HepG2 (cell line): ENCODE measurements around the gene MOV10L1. TPM values are rescaled to one million over a fixed set of nuclear protein-coding genes. Genes with fewer than 3 reads are reported as not detected.

Experiments
- AKAP8 ChIP-seq: sonication (generic); formaldehyde crosslinking; IDR thresholded peaks from 2 replicates; pipeline ENCODE4 v1.5.1; 2020; ENCODE audit warnings: mild to moderate bottlenecking, missing genetic modification reagents
- BRD4 ChIP-seq: sonication (generic); formaldehyde crosslinking; IDR thresholded peaks from 2 replicates; pipeline ENCODE4 v1.4.0; 2020; ENCODE audit warnings: missing genetic modification reagents
- IRX3 ChIP-seq: sonication (generic); formaldehyde crosslinking; IDR thresholded peaks from 2 replicates; pipeline ENCODE4 v1.8.1; 2023; ENCODE audit warnings: mild to moderate bottlenecking, low read depth, missing genetic modification reagents, borderline replicate concordance
- MTA3 ChIP-seq: sonication (generic); formaldehyde crosslinking; IDR thresholded peaks from 2 replicates; pipeline ENCODE4 v1.4.0; 2020; ENCODE audit warnings: missing genetic modification reagents
- MZF1 ChIP-seq: sonication (generic); formaldehyde crosslinking; IDR thresholded peaks from 2 replicates; pipeline ENCODE4 v1.8.1; 2023; ENCODE audit warnings: mild to moderate bottlenecking, missing genetic modification reagents, borderline replicate concordance
- NCOA2 ChIP-seq: sonication (generic); formaldehyde crosslinking; IDR thresholded peaks from 2 replicates; pipeline ENCODE4 v1.8.0; 2022; ENCODE audit warnings: inconsistent platforms
- RARG ChIP-seq: sonication (generic); formaldehyde crosslinking; IDR thresholded peaks from 2 replicates; pipeline ENCODE4 v1.4.0; 2020; ENCODE audit warnings: low read depth, mild to moderate bottlenecking, missing genetic modification reagents
- SALL2 ChIP-seq: sonication (generic); formaldehyde crosslinking; IDR thresholded peaks from 2 replicates; pipeline ENCODE4 v1.8.1; 2023; ENCODE audit warnings: mild to moderate bottlenecking, missing genetic modification reagents, inconsistent platforms
- ZFP36L1 ChIP-seq: sonication (generic); formaldehyde crosslinking; IDR thresholded peaks from 2 replicates; pipeline ENCODE4 v1.8.0; 2022; ENCODE audit warnings: mild to moderate bottlenecking, missing genetic modification reagents, moderate library complexity
- polyA plus RNA-seq, 8 experiments: library from polyadenylated mRNA; depleted of rRNA in 3 of 8; stranded (reverse) in 7 of 8; unstranded in 1 of 8; fragments of >200 nt; fragmentation: Illumina TruSeq in 4 of 8; extraction: Trizol in 4 of 8; gene quantifications; 2 replicates each; pipeline versions ENCODE4 v1.2.1 to v1.2.3, GENCODE V29; 2011 to 2016; ENCODE audit warnings: low read depth in 4 of 8, missing spikeins in 1 of 8, mixed read lengths in 1 of 8; ENCODE audit not compliant: insufficient read depth in 1 of 8
- total RNA-seq, 5 experiments: library from RNA; depleted of rRNA; stranded (reverse); fragments of >200 nt; fragmentation: Illumina TruSeq; extraction: Trizol; gene quantifications; 2 replicates each; pipeline ENCODE4 v1.2.3, GENCODE V29; 2016; ENCODE audit warnings: low read depth in 1 of 5
- TF ChIP-seq, protein P1 (sequence below): IDR thresholded peaks from 2 replicates; pipeline ENCODE4 v1.4.0; 2020; ENCODE audit warnings: mild to moderate bottlenecking, missing genetic modification reagents
- TF ChIP-seq, protein P2 (sequence below): sonication (generic); formaldehyde crosslinking; IDR thresholded peaks from 2 replicates; pipeline ENCODE4 v1.5.0; 2020; ENCODE audit warnings: missing genetic modification reagents, mild to moderate bottlenecking, borderline replicate concordance
- TF ChIP-seq, protein P3 (sequence below): sonication (generic); formaldehyde crosslinking; IDR thresholded peaks from 2 replicates; pipeline ENCODE4 v1.5.1; 2020; ENCODE audit warnings: mild to moderate bottlenecking, missing genetic modification reagents, moderate library complexity
- TF ChIP-seq, protein P4 (sequence below): conservative IDR thresholded peaks from 2 replicates; pipeline ENCODE4 v1.6.1; 2018; ENCODE audit warnings: missing genetic modification reagents
- TF ChIP-seq, protein P5 (sequence below): sonication (generic); formaldehyde crosslinking; IDR thresholded peaks from 2 replicates; pipeline ENCODE4 v1.9.0; 2021; ENCODE audit warnings: missing genetic modification reagents, mild to moderate bottlenecking, borderline replicate concordance
- TF ChIP-seq, protein P6 (sequence below): sonication (generic); formaldehyde crosslinking; IDR thresholded peaks from 2 replicates; pipeline ENCODE4 v1.9.0; 2021; ENCODE audit warnings: missing genetic modification reagents, borderline replicate concordance

MOV10L1 gene
- total and polyA plus RNA-seq, 2 of the 13 experiments (the other 11 are each of a cell fraction or from before 2014, with no cell fraction given) = 0.11 to 0.12 TPM

DNA sequence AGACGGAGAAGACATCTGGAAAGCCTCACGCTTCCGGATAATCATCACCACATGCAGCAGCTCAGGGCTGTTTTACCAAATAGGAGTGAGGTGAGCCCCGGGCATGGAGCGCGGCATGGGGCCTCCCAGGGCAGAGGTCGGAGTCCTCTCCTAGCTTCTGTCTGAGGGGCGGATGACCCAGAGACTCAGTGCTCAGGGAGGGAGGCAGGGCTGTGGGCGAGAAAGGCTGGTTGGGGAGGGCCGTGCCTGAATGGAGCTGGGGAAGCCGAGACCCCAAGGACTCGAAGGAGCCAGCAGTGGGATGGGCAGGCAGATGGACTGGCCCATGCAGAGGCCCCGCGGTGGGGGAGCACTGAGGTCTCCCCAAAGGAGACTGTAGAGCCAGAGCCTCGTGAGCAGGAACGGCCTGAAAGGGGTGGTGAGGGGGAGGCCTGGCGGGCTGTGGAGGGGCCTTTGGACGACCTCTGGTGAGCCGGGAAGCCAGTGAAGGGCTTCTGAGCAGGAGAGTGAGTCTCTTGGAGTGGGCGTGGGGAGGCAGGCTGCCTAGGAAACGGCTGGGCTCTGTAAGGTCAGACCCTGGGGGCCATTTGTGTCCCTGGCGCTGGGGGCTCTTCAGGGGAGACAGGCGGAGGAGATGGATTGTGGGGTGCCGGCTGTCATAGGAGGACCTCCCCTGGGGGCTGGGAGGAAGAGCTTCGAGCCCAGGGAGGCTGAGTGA lies 56.1 kb downstream of the MOV10L1 start (continued):
- TF ChIP-seq, protein P1, sequence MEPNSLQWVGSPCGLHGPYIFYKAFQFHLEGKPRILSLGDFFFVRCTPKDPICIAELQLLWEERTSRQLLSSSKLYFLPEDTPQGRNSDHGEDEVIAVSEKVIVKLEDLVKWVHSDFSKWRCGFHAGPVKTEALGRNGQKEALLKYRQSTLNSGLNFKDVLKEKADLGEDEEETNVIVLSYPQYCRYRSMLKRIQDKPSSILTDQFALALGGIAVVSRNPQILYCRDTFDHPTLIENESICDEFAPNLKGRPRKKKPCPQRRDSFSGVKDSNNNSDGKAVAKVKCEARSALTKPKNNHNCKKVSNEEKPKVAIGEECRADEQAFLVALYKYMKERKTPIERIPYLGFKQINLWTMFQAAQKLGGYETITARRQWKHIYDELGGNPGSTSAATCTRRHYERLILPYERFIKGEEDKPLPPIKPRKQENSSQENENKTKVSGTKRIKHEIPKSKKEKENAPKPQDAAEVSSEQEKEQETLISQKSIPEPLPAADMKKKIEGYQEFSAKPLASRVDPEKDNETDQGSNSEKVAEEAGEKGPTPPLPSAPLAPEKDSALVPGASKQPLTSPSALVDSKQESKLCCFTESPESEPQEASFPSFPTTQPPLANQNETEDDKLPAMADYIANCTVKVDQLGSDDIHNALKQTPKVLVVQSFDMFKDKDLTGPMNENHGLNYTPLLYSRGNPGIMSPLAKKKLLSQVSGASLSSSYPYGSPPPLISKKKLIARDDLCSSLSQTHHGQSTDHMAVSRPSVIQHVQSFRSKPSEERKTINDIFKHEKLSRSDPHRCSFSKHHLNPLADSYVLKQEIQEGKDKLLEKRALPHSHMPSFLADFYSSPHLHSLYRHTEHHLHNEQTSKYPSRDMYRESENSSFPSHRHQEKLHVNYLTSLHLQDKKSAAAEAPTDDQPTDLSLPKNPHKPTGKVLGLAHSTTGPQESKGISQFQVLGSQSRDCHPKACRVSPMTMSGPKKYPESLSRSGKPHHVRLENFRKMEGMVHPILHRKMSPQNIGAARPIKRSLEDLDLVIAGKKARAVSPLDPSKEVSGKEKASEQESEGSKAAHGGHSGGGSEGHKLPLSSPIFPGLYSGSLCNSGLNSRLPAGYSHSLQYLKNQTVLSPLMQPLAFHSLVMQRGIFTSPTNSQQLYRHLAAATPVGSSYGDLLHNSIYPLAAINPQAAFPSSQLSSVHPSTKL (CRISPR knock-in tag) = peak; percentile 44
- TF ChIP-seq, protein P2, sequence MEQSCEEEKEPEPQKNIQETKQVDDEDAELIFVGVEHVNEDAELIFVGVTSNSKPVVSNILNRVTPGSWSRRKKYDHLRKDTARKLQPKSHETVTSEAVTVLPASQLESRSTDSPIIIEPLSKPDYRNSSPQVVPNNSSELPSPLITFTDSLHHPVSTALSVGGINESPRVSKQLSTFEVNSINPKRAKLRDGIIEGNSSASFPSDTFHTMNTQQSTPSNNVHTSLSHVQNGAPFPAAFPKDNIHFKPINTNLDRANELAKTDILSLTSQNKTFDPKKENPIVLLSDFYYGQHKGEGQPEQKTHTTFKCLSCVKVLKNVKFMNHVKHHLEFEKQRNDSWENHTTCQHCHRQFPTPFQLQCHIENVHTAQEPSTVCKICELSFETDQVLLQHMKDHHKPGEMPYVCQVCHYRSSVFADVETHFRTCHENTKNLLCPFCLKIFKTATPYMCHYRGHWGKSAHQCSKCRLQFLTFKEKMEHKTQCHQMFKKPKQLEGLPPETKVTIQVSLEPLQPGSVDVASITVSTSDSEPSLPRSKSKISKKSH (CRISPR knock-in tag) = no peak
- TF ChIP-seq NCOA2 (CRISPR knock-in tag) (no peak), MTA3 (CRISPR knock-in tag) (no peak), MZF1 (CRISPR knock-in tag) (no peak), IRX3 (0 out of 2 replicates have a peak, but pooled peaks have one; percentile 20), AKAP8 (CRISPR knock-in tag) (no peak; the same call in 1 of the 2 replicates), SALL2 (CRISPR knock-in tag) (no peak), RARG (no peak), BRD4 (CRISPR knock-in tag) (no peak), ZFP36L1 (CRISPR knock-in tag) (no peak)
- TF ChIP-seq, protein P3, sequence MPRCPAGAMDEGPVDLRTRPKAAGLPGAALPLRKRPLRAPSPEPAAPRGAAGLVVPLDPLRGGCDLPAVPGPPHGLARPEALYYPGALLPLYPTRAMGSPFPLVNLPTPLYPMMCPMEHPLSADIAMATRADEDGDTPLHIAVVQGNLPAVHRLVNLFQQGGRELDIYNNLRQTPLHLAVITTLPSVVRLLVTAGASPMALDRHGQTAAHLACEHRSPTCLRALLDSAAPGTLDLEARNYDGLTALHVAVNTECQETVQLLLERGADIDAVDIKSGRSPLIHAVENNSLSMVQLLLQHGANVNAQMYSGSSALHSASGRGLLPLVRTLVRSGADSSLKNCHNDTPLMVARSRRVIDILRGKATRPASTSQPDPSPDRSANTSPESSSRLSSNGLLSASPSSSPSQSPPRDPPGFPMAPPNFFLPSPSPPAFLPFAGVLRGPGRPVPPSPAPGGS (CRISPR knock-in tag) = no peak
- TF ChIP-seq, protein P4, sequence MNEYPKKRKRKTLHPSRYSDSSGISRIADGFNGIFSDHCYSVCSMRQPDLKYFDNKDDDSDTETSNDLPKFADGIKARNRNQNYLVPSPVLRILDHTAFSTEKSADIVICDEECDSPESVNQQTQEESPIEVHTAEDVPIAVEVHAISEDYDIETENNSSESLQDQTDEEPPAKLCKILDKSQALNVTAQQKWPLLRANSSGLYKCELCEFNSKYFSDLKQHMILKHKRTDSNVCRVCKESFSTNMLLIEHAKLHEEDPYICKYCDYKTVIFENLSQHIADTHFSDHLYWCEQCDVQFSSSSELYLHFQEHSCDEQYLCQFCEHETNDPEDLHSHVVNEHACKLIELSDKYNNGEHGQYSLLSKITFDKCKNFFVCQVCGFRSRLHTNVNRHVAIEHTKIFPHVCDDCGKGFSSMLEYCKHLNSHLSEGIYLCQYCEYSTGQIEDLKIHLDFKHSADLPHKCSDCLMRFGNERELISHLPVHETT (CRISPR knock-in tag) = no peak
- TF ChIP-seq, protein P5, sequence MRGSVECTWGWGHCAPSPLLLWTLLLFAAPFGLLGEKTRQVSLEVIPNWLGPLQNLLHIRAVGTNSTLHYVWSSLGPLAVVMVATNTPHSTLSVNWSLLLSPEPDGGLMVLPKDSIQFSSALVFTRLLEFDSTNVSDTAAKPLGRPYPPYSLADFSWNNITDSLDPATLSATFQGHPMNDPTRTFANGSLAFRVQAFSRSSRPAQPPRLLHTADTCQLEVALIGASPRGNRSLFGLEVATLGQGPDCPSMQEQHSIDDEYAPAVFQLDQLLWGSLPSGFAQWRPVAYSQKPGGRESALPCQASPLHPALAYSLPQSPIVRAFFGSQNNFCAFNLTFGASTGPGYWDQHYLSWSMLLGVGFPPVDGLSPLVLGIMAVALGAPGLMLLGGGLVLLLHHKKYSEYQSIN = no peak
- TF ChIP-seq, protein P6, sequence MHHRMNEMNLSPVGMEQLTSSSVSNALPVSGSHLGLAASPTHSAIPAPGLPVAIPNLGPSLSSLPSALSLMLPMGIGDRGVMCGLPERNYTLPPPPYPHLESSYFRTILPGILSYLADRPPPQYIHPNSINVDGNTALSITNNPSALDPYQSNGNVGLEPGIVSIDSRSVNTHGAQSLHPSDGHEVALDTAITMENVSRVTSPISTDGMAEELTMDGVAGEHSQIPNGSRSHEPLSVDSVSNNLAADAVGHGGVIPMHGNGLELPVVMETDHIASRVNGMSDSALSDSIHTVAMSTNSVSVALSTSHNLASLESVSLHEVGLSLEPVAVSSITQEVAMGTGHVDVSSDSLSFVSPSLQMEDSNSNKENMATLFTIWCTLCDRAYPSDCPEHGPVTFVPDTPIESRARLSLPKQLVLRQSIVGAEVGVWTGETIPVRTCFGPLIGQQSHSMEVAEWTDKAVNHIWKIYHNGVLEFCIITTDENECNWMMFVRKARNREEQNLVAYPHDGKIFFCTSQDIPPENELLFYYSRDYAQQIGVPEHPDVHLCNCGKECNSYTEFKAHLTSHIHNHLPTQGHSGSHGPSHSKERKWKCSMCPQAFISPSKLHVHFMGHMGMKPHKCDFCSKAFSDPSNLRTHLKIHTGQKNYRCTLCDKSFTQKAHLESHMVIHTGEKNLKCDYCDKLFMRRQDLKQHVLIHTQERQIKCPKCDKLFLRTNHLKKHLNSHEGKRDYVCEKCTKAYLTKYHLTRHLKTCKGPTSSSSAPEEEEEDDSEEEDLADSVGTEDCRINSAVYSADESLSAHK (CRISPR knock-in tag) = no peak
